Loucy (cell line): Measurements from ENCODE around the gene NXNL2.

Source experiments
- CTCF ChIP-seq: fragments of 200-600 bp; sonication (generic); conservative IDR thresholded peaks from 2 replicates; pipeline ENCODE4 v1.5.1; 2014; ENCODE audit warnings: mild to moderate bottlenecking, antibody characterized with exemption, low read length
- EZH2phosphoT487 ChIP-seq: fragments of 200-600 bp; IDR thresholded peaks from 2 replicates; pipeline ENCODE4 v1.6.1; 2018; ENCODE audit warnings: antibody characterized with exemption, mild to moderate bottlenecking, moderate library complexity, borderline replicate concordance

GRCh38 chr9:88488166-88488565, 46.8 kb upstream of the NXNL2 start:
- no peak for TF ChIP-seq CTCF
- no peak for TF ChIP-seq EZH2phosphoT487
